Measurements from ENCODE around the gene PHACTR1.

PHACTR1 gene

DNA sequence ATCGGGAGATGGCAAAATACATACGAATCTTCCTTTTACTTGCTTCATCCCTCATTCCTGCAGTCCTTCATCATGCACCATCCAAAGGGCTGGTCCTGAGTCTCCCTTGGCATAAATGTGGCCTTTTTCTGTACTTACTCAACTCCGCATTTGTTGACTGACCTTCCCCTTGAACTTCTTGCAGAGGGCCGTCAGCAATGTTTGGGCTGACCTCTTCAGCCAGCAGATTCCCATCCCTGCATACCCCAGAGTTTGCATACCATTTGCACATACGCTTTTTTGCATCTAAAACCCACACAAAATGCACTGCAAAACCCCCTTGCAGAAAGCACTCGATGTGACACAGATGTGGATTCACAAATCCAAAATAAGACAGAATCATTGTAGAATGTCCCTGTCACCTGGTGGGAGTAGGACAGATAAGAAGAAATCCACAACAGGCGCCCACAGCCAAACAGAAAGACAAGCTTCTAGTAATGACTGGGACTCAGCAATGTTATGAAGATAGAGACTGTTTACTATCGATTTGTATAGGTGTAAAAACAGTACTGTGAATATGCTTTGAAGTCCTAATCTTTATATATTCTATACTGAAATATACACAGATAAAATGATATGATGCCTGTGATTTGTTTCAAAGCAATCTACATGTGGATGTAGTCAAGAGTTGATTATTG, 566.0 kb downstream of the PHACTR1 start:
- Histone ChIP-seq H3K27ac (peak overlapping the region in 1 of 21 experiments; percentile 21), H3K4me3 (no peak overlapping the region)

- Histone ChIP-seq H3K27ac (no peak overlapping the region), H3K4me3 (no peak overlapping the region)
Measured at GRCh38 chr6:13283331-13283730, 566.8 kb downstream of the PHACTR1 start.

- H3K4me3 ChIP-seq, result no peak overlapping the region
- H3K27ac ChIP-seq, result no peak overlapping the region
Measured at GRCh38 chr6:13284646-13285045, 568.1 kb downstream of the PHACTR1 start.

DNA sequence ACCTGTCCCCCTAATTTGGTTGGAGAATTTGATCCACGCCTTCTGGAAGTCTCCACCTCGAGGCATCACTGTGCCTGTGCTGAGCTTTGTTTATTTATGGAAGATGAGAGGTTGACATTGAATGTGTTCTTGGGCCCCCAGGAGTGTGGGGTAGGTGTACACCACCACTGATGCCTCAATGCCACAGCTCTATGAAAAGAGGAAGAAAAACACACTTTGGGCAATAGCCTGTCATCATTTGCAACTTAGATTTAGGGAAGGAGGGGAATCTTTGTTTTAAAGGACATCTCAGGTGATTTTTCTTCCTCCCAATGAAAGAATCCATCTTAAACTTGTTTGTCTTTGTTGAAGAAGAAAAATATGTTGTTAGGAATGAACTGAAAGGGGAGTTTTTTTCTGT, 569.1 kb downstream of the PHACTR1 start:
- Histone ChIP-seq H3K27ac (peak overlapping the region in 1 of 21 experiments; percentile 11), H3K4me3 (no peak overlapping the region)

DNA sequence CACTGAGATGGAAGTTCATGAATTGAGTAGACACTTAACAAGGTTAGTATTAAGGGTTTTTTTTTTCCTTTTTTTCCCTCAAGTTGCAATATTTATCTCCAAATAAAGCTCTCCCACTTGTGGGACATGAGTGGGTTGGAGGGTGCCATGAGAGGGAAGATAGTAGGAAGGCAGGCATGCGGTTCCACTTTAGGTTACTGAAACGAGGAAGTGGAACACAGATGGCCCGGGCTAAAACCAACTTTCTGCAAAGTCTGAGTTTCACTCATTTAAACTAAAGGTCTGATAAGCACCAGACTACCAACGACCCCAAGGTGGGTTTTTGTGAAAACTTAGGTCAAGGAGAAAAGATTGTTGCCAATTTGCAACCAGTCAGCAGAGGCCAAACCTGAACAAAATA, 569.6 kb downstream of the PHACTR1 start:
- no peak overlapping the region for H3K4me3 ChIP-seq
- peak overlapping the region in 2 of 21 experiments; percentile 11 to 33 for H3K27ac ChIP-seq

DNA sequence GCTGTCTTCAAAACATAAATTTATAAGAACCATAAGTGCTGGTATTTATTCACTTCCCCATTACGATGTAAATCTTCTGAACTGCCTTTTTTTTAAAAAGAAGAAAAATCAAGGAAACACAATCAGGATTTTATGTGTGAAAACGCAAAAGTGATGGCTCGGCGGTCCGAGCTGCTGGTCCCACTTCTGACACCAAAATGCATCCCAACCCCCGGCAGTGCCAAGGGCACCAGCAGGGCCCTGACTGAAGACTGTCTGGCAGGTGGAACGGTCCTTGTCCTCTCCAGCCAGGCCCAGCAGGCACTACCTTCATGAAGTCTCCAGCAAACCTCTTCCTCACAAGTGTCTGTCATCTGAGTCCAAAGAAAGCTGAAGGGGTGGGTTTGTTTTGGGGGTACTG, 570.5 kb downstream of the PHACTR1 start:
- Histone ChIP-seq H3K27ac (no peak overlapping the region), H3K4me3 (no peak overlapping the region)

GRCh38 chr6:13288481-13288880, 571.9 kb downstream of the PHACTR1 start:
- no peak overlapping the region for H3K4me3 ChIP-seq
- no peak overlapping the region for H3K27ac ChIP-seq

DNA sequence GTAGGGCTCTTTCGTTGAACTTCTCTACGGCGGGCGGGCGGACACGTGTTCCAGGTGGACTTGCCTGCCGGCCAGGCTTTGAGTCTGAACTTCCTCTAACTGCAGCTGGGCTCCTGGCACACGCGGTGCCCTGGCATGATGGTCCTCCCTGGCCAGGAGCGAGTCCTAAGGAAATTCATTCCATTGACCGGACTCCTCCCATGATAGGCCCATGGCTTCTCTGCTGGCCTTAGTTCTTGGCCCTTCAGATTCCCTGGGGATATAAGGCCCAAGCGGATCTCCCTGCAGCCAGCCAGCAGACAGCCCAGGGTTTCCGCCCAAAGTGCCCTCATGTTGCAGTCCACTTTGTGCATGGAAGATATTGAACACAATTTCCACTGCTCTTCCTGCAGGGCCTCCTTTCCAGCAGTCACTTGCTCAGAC, 572.4 kb downstream of the PHACTR1 start:
- H3K27ac ChIP-seq, result no peak overlapping the region
- H3K4me3 ChIP-seq, result no peak overlapping the region

DNA sequence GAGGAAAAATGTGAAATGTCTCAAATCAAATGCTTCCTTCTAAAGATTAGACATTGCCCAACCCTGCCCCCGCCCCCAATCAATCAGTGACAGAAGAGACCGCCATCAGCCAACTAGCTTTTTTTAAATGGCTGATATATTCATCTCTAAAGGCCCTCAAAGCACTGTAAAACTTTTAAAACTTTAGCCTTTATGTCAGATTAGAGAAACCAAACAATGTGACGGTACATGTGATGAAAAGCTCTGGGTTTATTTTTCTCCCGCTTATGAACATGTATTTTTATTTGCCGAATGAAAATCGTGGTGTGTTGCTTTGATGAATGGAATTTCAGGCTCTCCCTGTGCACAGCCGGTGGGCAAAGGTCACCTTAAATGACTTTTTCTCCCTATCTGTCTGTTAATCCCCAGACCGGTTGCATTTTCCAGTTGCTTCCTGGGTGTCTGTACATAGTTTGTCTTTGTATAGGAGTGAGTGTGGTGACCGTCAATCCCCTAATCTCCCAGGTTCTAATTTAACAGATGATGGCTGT, 573.3 kb downstream of the PHACTR1 start:
- H3K27ac ChIP-seq, result peak overlapping the region in 1 of 21 experiments; percentile 15
- no peak overlapping the region for H3K4me3 ChIP-seq

DNA sequence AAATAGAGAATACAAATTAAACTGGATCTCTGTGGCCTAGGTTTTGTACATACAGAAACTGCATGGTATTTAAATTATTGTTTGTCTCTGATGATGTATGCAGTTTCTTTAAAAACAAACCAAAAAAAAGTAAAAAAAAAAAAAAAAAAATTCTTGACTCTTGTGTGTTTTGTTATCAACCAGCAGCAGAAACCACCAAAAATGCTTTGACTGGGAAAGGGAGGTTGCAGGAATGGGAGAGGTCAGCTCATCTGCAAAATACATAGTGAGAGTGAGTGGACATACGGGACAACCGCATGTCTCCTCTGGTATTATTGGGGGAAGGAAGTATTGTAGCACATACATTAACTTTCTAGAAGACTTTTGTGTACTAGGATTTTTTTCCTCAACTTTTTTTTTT, 573.8 kb downstream of the PHACTR1 start:
- no peak overlapping the region for H3K4me3 ChIP-seq
- H3K27ac ChIP-seq, result no peak overlapping the region

- Histone ChIP-seq H3K4me3 (no peak overlapping the region), H3K27ac (no peak overlapping the region)
Measured at GRCh38 chr6:13292774-13293173, 576.2 kb downstream of the PHACTR1 start.

DNA sequence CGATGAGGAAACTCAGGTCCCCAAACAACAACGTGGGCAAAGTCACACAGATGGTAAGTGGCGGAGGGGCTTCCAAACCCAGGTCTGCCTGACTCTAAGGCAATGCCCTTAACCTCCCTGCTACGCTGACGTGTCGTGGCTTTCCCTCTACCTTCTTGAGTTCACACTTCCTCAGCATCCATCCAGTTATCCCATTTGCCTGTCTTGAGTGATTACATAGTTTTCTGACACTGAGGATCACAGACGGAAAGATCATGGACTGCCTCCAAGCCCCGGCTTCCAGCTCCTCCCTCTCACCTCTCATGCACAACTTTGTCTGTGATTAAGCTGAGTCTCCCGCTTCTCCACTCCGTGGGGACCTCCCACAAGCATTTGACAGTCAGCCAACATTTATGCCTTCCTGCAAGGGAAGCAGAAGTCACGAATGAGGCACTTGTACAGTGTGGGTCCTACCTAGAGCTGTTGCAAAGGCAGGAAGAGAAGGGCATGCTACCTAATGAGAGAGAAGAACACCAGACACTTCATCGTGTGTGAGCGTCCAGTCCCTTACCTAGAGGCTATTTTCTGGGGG, 578.0 kb downstream of the PHACTR1 start:
- no peak overlapping the region for H3K4me3 ChIP-seq
- H3K27ac ChIP-seq, result no peak overlapping the region

DNA sequence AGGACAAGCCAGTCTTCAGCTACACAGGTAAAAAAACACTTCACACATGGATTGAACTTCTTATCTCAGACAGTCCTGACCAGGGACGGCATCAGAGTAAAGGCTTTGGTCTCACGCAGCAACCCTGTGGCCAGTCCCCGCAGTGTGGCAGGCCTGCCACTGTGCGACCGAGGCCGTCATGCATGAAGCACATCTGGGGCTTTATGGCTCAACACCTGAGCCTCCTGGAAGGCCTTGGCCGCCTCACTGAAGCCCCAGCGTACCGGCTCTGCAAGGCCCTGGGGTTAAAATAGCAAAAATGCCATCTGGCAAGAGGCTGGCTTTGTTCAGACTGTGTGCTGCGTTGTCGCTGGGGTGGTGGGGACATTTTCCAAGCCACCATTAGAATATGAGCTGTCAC, 579.0 kb downstream of the PHACTR1 start:
- no peak overlapping the region for H3K27ac ChIP-seq
- H3K4me3 ChIP-seq, result no peak overlapping the region

- no peak overlapping the region for H3K27ac ChIP-seq
- H3K4me3 ChIP-seq, result no peak overlapping the region
Measured at GRCh38 chr6:13296536-13296997, 580.0 kb downstream of the PHACTR1 start.

- Histone ChIP-seq H3K27ac (no peak overlapping the region), H3K4me3 (no peak overlapping the region)
Measured at GRCh38 chr6:13297391-13297790, 580.8 kb downstream of the PHACTR1 start.

DNA sequence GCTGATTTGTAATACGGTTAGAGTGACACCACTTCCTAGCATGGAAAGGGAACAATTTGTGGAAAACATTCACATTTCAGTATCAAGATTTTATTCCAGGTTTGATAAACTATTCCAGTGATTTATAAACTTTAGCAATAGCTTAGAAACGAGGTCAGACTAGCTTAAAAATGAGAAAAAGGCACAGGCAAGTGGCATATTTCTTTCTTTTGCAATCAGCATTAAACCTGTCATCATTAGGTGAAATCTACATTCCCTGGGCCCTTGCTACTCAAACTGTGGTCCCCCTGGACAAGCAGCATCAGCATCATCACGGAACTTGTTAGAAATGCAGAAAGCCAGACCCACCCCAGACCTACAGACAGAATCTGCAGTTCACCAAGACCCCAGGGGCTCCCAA, 581.9 kb downstream of the PHACTR1 start:
- no peak overlapping the region for H3K4me3 ChIP-seq

GRCh38 chr6:13299403-13299821, 582.8 kb downstream of the PHACTR1 start:
- no peak overlapping the region for H3K27ac ChIP-seq
- no peak overlapping the region for H3K4me3 ChIP-seq

More for the DNA sequence above, 581.9 kb downstream of the PHACTR1 start:
- no peak overlapping the region for H3K27ac ChIP-seq

GRCh38 chr6:13299918-13300317, 583.4 kb downstream of the PHACTR1 start:
- Histone ChIP-seq H3K27ac (no peak overlapping the region), H3K4me3 (no peak overlapping the region)

DNA sequence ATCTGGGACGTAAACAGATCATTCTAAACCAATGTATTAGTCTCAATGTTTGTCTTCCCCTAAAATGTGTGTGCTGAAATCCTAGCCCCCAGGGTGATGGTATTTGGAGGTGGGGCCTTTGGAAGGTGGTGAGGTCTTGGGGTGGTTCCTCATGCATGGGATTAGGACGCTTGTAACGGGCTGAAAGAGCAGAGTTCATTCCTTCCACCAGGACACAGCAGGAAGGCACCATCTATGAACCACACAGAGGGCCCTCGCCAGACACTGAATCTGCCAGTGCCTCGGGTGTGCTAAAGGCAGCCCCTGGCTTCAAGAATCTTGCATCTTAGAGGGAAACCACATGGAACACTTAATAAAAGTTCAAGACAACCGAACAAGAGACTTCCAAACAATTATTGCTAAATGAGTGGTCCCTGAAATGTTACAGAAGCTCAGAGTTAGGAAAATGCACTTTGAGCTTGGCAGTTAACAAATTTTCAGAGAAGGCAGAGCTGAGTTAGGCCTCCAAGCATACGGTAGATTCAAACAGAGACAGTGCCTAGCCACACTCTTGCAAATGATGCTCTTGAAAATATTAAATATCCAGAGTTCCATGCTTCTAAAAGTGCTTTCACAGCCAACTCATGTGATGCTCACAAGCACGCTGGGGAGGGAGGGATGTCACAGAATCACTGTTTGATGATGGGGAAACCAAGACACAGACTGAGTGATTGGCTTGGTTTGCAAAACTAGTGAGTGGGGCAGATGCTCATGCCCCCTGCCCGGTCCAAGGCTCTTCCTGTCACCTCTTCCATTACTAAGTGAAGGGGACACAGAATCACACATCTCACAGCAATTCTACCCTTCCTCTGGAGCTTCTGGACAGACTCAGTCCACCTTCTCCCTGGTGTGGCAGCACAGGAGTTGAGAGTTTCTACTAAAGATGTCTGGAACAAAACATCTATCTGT, 584.4 kb downstream of the PHACTR1 start:
- H3K27ac ChIP-seq, result peak overlapping the region in 2 of 21 experiments; percentile 1 to 51

GRCh38 chr6:13302291-13302690, 585.7 kb downstream of the PHACTR1 start:
- Histone ChIP-seq H3K4me3 (no peak overlapping the region), H3K27ac (peak overlapping the region in 20 of 21 experiments; percentile 7 to 86 (median 62))

More for the DNA sequence above, 584.4 kb downstream of the PHACTR1 start:
- H3K4me3 ChIP-seq, result no peak overlapping the region

Data from skin epidermis (tissue), 12 donors.